ENCODE results near the gene SLC6A2. TPM values are rescaled to one million over a fixed set of nuclear protein-coding genes. Genes with fewer than 3 reads are reported as not detected.

Gene SLC6A2
- total RNA-seq, 1 experiment from 2014 or later, result not detected

DNA sequence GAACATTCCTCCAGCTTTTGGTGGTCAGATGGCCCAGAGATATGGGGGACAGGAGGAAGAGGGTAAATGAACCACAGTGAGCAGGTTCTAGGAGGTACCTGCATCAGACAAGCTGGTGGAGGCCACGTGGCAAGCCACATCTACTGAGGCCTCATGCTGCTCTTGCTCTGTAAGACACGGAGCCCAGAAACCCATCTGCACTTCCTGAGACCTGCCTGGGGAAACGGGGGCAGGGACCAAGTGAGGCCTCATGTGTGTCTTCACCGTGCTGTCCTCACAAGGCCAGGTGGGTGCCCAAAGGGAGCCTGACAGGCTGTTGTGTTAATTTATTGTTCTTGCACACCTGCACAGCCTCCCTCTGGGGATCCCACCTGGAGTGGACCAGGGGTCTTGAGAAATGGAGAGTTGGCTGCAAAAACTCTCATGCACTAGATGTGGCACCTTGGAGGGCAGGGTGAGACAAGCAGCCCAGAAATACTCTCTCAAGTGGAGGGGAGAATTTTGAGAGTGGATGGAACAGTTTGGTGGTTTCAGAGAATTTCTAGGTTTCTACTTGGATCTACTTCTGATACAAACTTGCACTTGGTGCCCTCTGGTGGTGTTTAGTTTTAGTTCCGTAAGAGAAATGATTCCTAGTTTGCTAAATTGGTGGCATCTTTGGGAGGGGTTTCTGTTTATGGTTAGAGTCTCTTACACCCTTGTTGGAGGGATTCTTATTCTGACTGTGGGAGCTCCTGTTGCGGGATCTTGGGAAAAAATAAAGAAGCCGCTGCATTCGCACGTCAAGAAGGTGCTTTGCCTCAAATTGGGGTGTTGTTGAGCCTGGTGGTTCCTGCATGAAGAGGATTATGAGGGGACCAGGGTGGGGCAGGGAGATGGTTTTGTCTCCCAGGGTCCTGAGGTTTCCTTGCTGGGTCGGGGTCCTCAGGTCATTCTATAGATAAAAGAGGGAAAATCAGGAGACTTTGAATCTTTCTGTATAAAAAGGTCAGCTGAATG lies 47.5 kb downstream of the SLC6A2 start:
- Histone ChIP-seq H3F3A (ENCODE audit: low read length, unreplicated experiment) (no peaks in the 10 kb centered on the region), H4K20me1 (ENCODE audit: low read length) (no peaks in the 10 kb centered on the region), H3K36me3 (ENCODE audit: low read depth, low read length) (no peaks in the 10 kb centered on the region), H3K9ac (ENCODE audit: low read length) (no peak overlapping the region), H3K9me3 (ENCODE audit: low read length) (no peaks in the 10 kb centered on the region), H3K27me3 (ENCODE audit: low read length) (peaks cover 3% of the 10 kb centered on the region; the same call in 1 of the 2 replicates), H3K79me2 (ENCODE audit: low read length) (no peaks in the 10 kb centered on the region), H3K27ac (ENCODE audit: low read length) (no peak overlapping the region), H2AFZ (ENCODE audit: low read length) (no peak overlapping the region), H3K4me2 (ENCODE audit: low read length) (no peak overlapping the region), H3K4me3 (ENCODE audit: low read length) (no peak overlapping the region), H3K4me1 (ENCODE audit: insufficient read depth, low read length) (no peaks in the 10 kb centered on the region), H3K9me2 (replicated peaks; ENCODE audit: low read length) (no peaks in the 10 kb centered on the region)
- DNase-seq, result peak; percentile 61
- CTCF ChIA-PET, result no interaction called here
- intact Hi-C loops (cut with micrococcal nuclease), result no loop called here
- TF ChIP-seq EZH2 (IDR thresholded peaks at IDR 0.05; ENCODE audit: low read length, unreplicated experiment), result no peak
- TF ChIP-seq CTCF (conservative IDR thresholded peaks at IDR 0.05; ENCODE audit: low read depth, low read length), result peak; percentile 60
- no peak for ATAC-seq
- no TSS peak for BruUV-seq (replicated peaks)
- POLR2A ChIA-PET (ENCODE audit: unreplicated experiment), result no interaction called here

DNA sequence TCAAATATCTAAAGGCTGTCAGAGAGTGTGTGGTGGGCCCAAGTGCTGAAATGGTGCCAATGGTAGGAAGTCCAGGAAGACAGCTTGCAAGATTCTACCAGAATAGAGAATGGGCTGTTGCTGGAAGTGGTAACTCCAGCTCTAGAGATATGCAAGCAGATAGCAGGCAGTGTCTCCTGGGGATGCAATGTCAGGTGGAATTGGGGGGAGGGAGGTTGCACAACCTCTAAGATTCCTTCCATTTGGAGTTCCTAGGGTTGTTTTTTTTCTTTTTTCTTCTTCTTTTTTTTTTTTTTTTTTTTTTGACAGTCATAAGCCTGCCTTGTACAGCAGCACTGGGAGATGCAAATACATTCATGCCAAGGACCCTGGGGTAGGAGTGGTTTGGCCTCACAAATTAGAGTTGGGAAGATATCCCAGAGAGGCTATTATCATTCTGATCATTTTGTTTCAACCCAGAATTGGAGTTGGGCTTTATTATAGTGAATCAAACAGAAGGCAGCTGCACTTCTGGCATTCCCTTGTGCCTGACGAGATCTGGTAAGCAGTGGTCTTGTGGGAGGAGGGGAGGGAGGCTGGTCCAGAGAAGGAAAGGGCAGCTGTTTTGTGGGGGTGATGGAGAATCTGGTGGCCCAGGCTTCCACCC lies 51.1 kb downstream of the SLC6A2 start:
- H3K4me3 ChIP-seq (ENCODE audit: low read length), result no peak overlapping the region
- BruUV-seq (replicated peaks), result no TSS peak
- TF ChIP-seq EZH2 (IDR thresholded peaks at IDR 0.05; ENCODE audit: low read length, unreplicated experiment) (no peak), CTCF (conservative IDR thresholded peaks at IDR 0.05; ENCODE audit: low read depth, low read length) (no peak), EZH2phosphoT487 (IDR thresholded peaks at IDR 0.05; ENCODE audit: borderline replicate concordance, low read length) (no peak)
- ChIA-PET POLR2A (ENCODE audit: unreplicated experiment) (no interaction called here), CTCF (no interaction called here)
- H3K36me3 ChIP-seq (ENCODE audit: low read depth, low read length), result no peaks in the 10 kb centered on the region
- H3K79me2 ChIP-seq (ENCODE audit: low read length), result no peaks in the 10 kb centered on the region
- peaks cover 4% of the 10 kb centered on the region; the same call in 1 of the 2 replicates for H3K27me3 ChIP-seq (ENCODE audit: low read length)
- no peaks in the 10 kb centered on the region for H3K9me2 ChIP-seq (replicated peaks; ENCODE audit: low read length)
- H3F3A ChIP-seq (ENCODE audit: low read length, unreplicated experiment), result no peaks in the 10 kb centered on the region
- no peak overlapping the region for H2AFZ ChIP-seq (ENCODE audit: low read length)
- H4K20me1 ChIP-seq (ENCODE audit: low read length), result no peaks in the 10 kb centered on the region
- ATAC-seq (no peak), DNase-seq (no peak)
- H3K9ac ChIP-seq (ENCODE audit: low read length), result no peak overlapping the region
- no peak overlapping the region for H3K27ac ChIP-seq (ENCODE audit: low read length)
- no peaks in the 10 kb centered on the region for H3K4me1 ChIP-seq (ENCODE audit: insufficient read depth, low read length)
- H3K4me2 ChIP-seq (ENCODE audit: low read length), result no peak overlapping the region
- intact Hi-C loops (cut with micrococcal nuclease), result no loop called here
- H3K9me3 ChIP-seq (ENCODE audit: low read length), result no peaks in the 10 kb centered on the region

DNA sequence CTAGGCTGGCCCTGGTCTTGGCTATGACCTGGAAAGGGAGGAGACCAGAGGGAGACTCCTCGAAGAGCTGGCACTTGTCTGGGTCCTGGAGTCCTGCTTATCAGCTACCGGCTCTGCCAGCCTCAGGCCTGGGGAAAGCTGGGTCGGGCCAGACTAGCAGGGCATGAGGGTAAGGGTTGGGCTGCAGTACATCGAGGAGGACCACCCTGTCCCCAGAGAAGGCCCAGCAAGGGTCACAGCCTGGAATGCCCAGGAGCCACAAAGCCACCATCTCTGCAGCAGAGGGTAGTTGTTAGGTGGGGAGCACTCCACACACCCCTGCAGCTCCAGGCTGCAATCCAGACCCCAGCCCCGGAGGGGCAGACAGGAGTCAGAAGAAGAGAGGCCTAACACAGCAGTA lies 54.0 kb downstream of the SLC6A2 start:
- no TSS peak for BruUV-seq (replicated peaks)
- no peaks in the 10 kb centered on the region for H3K9me3 ChIP-seq (ENCODE audit: low read length)
- H3K4me2 ChIP-seq (ENCODE audit: low read length), result no peak overlapping the region
- POLR2A ChIA-PET (ENCODE audit: unreplicated experiment), result no interaction called here
- DNase-seq (no peak), ATAC-seq (no peak)
- peaks cover 9% of the 10 kb centered on the region; the same call in 1 of the 2 replicates for H3K27me3 ChIP-seq (ENCODE audit: low read length)
- H3K27ac ChIP-seq (ENCODE audit: low read length), result no peak overlapping the region
- no peaks in the 10 kb centered on the region for H3K79me2 ChIP-seq (ENCODE audit: low read length)
- H3K9ac ChIP-seq (ENCODE audit: low read length), result no peak overlapping the region
- no peak overlapping the region for H2AFZ ChIP-seq (ENCODE audit: low read length)
- no peaks in the 10 kb centered on the region for H4K20me1 ChIP-seq (ENCODE audit: low read length)
- no peaks in the 10 kb centered on the region for H3K9me2 ChIP-seq (replicated peaks; ENCODE audit: low read length)
- intact Hi-C loops (cut with micrococcal nuclease), result no loop called here
- no peaks in the 10 kb centered on the region for H3K4me1 ChIP-seq (ENCODE audit: insufficient read depth, low read length)
- no peak for TF ChIP-seq EZH2 (IDR thresholded peaks at IDR 0.05; ENCODE audit: low read length, unreplicated experiment)
- TF ChIP-seq EZH2phosphoT487 (IDR thresholded peaks at IDR 0.05; ENCODE audit: borderline replicate concordance, low read length), result no peak
- no peak for TF ChIP-seq CTCF (conservative IDR thresholded peaks at IDR 0.05; ENCODE audit: low read depth, low read length)
- no peak overlapping the region for H3K4me3 ChIP-seq (ENCODE audit: low read length)
- CTCF ChIA-PET, result no interaction called here
- H3K36me3 ChIP-seq (ENCODE audit: low read depth, low read length), result no peaks in the 10 kb centered on the region
- H3F3A ChIP-seq (ENCODE audit: low read length, unreplicated experiment), result no peaks in the 10 kb centered on the region

All from PC-3 (cell line).